ENCODE data around the gene GOLM1. TPM values are rescaled to one million over a fixed set of nuclear protein-coding genes. Genes with fewer than 3 reads are reported as not detected.

The GOLM1 gene
- total and polyA plus RNA-seq, 2 experiments from 2014 or later: 60.2 to 66.7 TPM

DNA sequence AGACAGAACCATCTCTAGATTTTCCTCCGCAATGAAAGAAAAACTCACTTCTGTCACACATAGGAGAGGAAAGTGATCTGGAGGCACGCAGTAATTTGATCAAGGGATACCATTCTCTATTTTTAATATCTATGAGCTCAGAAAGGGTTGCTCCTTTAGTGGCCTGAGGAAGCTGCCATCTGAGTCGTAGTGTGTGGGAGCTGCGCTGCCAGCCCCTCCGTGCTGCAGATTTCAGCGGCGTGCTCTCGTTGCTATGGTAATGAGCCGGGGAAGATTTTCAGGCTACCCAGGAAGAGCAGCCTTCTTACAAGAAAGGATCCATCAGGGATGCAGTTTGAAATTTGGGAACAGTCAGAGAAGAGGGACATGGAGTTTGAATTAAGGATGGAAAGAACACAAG, 17.1 kb upstream of the GOLM1 start:
- Histone ChIP-seq H3K4me3 (no peak overlapping the region), H3K27ac (no peak overlapping the region), H3K36me3 (no peaks in the 10 kb centered on the region), H3K9me3 (ENCODE audit: low read depth) (no peaks in the 10 kb centered on the region), H3K4me1 (ENCODE audit: low read depth) (no peaks in the 10 kb centered on the region), H3K27me3 (no peaks in the 10 kb centered on the region)
- TF ChIP-seq, protein P1, sequence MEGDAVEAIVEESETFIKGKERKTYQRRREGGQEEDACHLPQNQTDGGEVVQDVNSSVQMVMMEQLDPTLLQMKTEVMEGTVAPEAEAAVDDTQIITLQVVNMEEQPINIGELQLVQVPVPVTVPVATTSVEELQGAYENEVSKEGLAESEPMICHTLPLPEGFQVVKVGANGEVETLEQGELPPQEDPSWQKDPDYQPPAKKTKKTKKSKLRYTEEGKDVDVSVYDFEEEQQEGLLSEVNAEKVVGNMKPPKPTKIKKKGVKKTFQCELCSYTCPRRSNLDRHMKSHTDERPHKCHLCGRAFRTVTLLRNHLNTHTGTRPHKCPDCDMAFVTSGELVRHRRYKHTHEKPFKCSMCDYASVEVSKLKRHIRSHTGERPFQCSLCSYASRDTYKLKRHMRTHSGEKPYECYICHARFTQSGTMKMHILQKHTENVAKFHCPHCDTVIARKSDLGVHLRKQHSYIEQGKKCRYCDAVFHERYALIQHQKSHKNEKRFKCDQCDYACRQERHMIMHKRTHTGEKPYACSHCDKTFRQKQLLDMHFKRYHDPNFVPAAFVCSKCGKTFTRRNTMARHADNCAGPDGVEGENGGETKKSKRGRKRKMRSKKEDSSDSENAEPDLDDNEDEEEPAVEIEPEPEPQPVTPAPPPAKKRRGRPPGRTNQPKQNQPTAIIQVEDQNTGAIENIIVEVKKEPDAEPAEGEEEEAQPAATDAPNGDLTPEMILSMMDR (IDR thresholded peaks at IDR 0.05; ENCODE audit: low read depth, low read length): no peak
- DNase-seq (ENCODE audit: low read depth in 1 of 2, low spot score in 1 of 2): no peak

DNA sequence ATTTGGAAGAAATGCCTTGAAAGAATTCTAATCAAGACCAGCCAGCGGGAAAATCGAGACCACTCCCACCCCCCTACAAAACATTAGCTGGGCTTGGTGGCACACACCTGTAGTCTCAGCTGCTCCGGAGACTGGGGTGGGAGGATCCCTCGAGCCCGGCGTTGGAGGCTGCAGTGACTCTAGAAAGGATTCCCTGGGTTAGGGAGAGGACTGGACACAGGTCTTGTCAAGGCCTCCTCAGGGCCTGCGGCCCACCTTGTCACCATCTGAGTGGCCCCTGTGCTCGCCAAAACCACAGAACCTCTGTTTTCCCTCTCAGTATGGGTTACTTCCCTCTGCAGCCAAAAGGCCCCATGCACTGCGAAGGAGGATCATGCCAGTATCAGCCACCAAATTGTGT, 16.5 kb upstream of the GOLM1 start:
- TF ChIP-seq, protein P1 (IDR thresholded peaks at IDR 0.05; ENCODE audit: low read depth, low read length): no peak
- H3K4me1 ChIP-seq (ENCODE audit: low read depth): no peaks in the 10 kb centered on the region

DNA sequence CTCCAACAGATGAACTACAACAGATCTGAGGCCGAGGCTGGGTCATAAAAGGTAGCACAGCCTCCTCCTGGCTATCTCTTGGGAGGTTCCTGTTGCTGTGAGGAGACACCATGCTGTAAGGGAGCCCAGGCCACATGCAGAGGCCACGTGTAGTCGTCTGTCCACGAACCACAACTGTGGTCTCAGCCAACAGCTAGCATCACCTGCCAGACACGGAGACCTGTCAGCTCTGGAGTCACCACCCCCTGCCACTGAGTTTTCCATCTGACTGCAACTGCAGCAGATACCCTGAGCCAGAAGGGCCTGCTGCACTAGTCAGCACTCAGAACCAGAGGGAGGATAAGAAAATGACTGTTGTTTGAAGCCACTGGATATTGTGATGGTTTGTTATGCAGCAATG, 12.7 kb upstream of the GOLM1 start:
- Histone ChIP-seq H3K36me3 (no peaks in the 10 kb centered on the region), H3K9me3 (ENCODE audit: low read depth) (no peaks in the 10 kb centered on the region), H3K27ac (no peak overlapping the region), H3K4me3 (no peak overlapping the region), H3K4me1 (ENCODE audit: low read depth) (no peaks in the 10 kb centered on the region), H3K27me3 (no peaks in the 10 kb centered on the region)
- TF ChIP-seq, protein P1 (IDR thresholded peaks at IDR 0.05; ENCODE audit: low read depth, low read length): no peak
- DNase-seq (ENCODE audit: low read depth in 1 of 2, low spot score in 1 of 2): no peak

More for the DNA sequence above, 16.5 kb upstream of the GOLM1 start:
- Histone ChIP-seq H3K36me3 (no peaks in the 10 kb centered on the region), H3K4me3 (no peak overlapping the region), H3K27me3 (no peaks in the 10 kb centered on the region), H3K9me3 (ENCODE audit: low read depth) (no peaks in the 10 kb centered on the region), H3K27ac (no peak overlapping the region)
- DNase-seq (ENCODE audit: low read depth in 1 of 2, low spot score in 1 of 2): no peak

DNA sequence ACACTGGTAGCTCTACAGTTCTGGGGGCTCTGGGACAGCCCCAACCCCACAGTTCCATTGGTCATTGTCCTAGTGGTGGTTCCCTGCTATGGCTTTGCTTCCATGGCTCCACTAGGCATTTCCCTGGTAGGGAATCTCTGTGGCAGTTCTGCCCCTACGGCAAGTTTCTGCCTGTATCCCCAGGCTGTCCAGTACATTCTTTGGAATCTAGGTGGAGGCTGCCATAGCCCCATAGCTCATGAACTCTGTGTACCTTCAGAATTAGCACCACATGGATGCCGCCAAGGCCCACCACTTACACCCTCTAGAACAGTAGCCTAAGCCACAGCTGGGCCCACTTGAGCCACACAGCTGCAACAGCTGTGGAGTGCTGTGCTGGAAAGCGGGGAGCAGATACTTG, 3.3 kb upstream of the GOLM1 start:
- peaks cover 5% of the 10 kb centered on the region for H3K4me1 ChIP-seq (ENCODE audit: low read depth)
- H3K9me3 ChIP-seq (ENCODE audit: low read depth): no peaks in the 10 kb centered on the region
- no peak overlapping the region for H3K4me3 ChIP-seq
- TF ChIP-seq, protein P1 (IDR thresholded peaks at IDR 0.05; ENCODE audit: low read depth, low read length): no peak
- DNase-seq (ENCODE audit: low read depth in 1 of 2, low spot score in 1 of 2): no peak
- H3K27ac ChIP-seq: no peak overlapping the region
- no peaks in the 10 kb centered on the region for H3K36me3 ChIP-seq
- peaks cover 16% of the 10 kb centered on the region for H3K27me3 ChIP-seq

DNA sequence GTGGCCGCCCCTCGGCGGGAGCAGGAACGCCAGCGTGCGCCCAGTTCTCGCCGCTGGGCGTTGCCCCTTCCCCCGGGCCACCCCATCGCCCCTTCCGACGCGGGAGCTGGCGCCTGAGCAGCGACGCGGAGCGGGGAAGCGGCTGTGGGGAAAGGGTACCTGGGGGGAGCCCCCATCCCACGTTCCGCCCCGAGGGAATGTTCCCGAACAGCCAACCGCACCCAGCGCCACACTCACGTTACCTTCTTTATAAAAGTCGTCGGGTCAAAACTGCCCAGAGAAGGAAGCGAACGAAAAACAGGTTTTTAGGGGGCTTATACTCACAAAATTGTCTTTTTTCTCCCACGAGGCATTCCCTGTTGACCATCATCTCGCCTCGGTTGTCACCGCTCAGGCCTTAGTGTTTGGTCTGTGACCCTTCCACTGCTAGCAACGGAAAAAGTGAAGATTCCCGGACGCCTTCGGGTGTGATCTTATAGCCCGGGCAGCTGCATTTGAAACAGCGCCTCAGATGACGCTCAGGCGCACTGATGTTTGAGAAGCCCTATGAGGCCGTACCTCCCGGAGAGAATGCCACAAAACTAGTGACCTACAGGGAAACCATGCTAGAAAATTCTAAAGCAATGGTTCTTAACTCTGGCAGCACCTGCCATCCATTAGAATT, 475 bp upstream of the GOLM1 start:
- Histone ChIP-seq H3K4me1 (ENCODE audit: low read depth) (peaks cover 5% of the 10 kb centered on the region), H3K36me3 (no peaks in the 10 kb centered on the region), H3K27me3 (peaks cover 16% of the 10 kb centered on the region), H3K4me3 (peak overlapping the region; percentile 69), H3K9me3 (ENCODE audit: low read depth) (no peaks in the 10 kb centered on the region), H3K27ac (no peak overlapping the region)
- peak; percentile 49 to 76 for DNase-seq (ENCODE audit: low read depth in 1 of 2, low spot score in 1 of 2)
- TF ChIP-seq, protein P1 (IDR thresholded peaks at IDR 0.05; ENCODE audit: low read depth, low read length): peak; percentile 13

Measured in cardiac muscle cell (in vitro differentiated cells and primary cell).